GM12872 (cell line): ENCODE results near the gene IGFBP5.

Source experiments
- CTCF ChIP-seq: IDR thresholded peaks from 3 replicates; pipeline ENCODE4 v1.5.1; 2011; ENCODE audit warnings: low read depth, mild to moderate bottlenecking, low read length, moderate library complexity; ENCODE audit not compliant: insufficient read depth

Gene IGFBP5

GRCh38 chr2:216636551-216637450 is 58.5 kb downstream of the IGFBP5 start:
- no peak for TF ChIP-seq CTCF

- no peak for TF ChIP-seq CTCF
Measured at GRCh38 chr2:216635701-216636550, 59.4 kb downstream of the IGFBP5 start.

GRCh38 chr2:216635171-216635570 is 60.2 kb downstream of the IGFBP5 start:
- no peak for TF ChIP-seq CTCF

- TF ChIP-seq CTCF: no peak
Measured at GRCh38 chr2:216634370-216635148, 60.8 kb downstream of the IGFBP5 start.

- TF ChIP-seq CTCF: no peak
Measured at GRCh38 chr2:216633616-216634369, 61.6 kb downstream of the IGFBP5 start.

GRCh38 chr2:216632952-216633615 is 62.3 kb downstream of the IGFBP5 start, which contains the start of gene IGFBP2:
Gene IGFBP2, plus strand, starts transcription at chr2:216633420. Its CDS starts 104 bp downstream, at chr2:216633524.
- TF ChIP-seq CTCF: no peak
